Spinal cord (tissue), 10 donors: ENCODE data around the gene ULBP2. TPM values are rescaled to one million over a fixed set of nuclear protein-coding genes. Genes with fewer than 3 reads are reported as not detected.
"Not testable (repeated sequence)": the region's sequence is repeated elsewhere in the genome, so short reads cannot be mapped to it uniquely, and the experiment has no call there.

Source experiments
- DNase-seq, 6 donors: peaks; one replicate each; pipeline versions ENCODE4 v3.0.0 to v3.0.0-alpha.2; 2013 to 2015; ENCODE audit warnings: low spot score in 6 of 6, low read depth in 4 of 6
- H3K27ac ChIP-seq: one replicate; pipeline ENCODE4 v1.5.1; 2013; ENCODE audit warnings: low read depth, low read length, control low read depth
- H3K27me3 ChIP-seq: one replicate; pipeline ENCODE4 v1.6.1; 2013; ENCODE audit warnings: low read length; ENCODE audit not compliant: control insufficient read depth, insufficient read depth
- H3K36me3 ChIP-seq: one replicate; pipeline ENCODE4 v1.6.1; 2013; ENCODE audit warnings: low read length; ENCODE audit not compliant: control insufficient read depth, insufficient read depth
- H3K4me1 ChIP-seq: one replicate; pipeline ENCODE4 v1.6.1; 2013; ENCODE audit warnings: low read length; ENCODE audit not compliant: control insufficient read depth, insufficient read depth
- H3K4me3 ChIP-seq: one replicate; pipeline ENCODE4 v1.5.1; 2013; ENCODE audit warnings: low read depth, low read length, control low read depth
- H3K9me3 ChIP-seq: one replicate; pipeline ENCODE4 v1.6.1; 2013; ENCODE audit warnings: low read length; ENCODE audit not compliant: control insufficient read depth, insufficient read depth
- WGBS: methylation state at CpG from one replicate; pipeline ENCODE4 v1.1.5; 2013; ENCODE audit warnings: missing lambda C conversion rate; ENCODE audit not compliant: insufficient coverage; 5-methylcytosine and 5-hydroxymethylcytosine counted together
- polyA plus RNA-seq, 2 donors: library from polyadenylated mRNA; unstranded; fragments of 120-200 nt; gene quantifications; one replicate each; pipeline ENCODE4 v1.2.1, GENCODE V29; 2013; ENCODE audit not compliant: insufficient read length in 2 of 2
- total RNA-seq, 2 donors: library from RNA; depleted of rRNA in 1 of 2; stranded (reverse); fragments of 120-200 nt in 1 of 2; fragments of >200 nt in 1 of 2; gene quantifications; one replicate each; pipeline versions ENCODE4 v1.2.3 to v1.2.4, GENCODE V29; 2013 to 2014
- donor health status: healthy.

ULBP2 gene
- total and polyA plus RNA-seq, 4 donors = 0.55 to 1.9 (median 1.3) TPM

DNA sequence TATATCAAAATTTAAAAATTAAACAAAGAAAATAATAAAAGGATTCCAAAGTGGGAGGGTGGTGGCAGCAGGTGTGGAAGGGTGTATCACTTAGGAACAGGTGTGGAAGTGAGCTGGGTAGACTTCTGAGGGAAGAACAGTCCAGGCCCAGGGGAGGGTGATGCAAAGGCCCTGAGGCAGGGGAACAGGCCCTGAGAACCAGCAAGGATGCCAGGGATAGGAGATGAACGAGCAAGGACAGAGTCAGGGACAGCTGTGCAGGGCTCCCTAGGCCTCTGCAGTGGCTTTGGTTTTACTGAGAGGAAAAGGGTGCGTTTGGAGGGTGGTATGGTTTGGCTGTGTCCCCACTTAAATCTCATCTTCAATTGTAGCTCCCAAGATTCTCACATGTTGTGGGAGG lies 34.5 kb upstream of the ULBP2 start:
- Histone ChIP-seq H3K27ac (no peak overlapping the region), H3K9me3 (peaks cover 6% of the 10 kb centered on the region), H3K4me3 (no peak overlapping the region), H3K4me1 (no peaks in the 10 kb centered on the region), H3K36me3 (peaks cover 8% of the 10 kb centered on the region), H3K27me3 (no peaks in the 10 kb centered on the region)
- DNase-seq = no peak
- WGBS = 64% methylated on average over 1 of the region's 2 CpGs

DNA sequence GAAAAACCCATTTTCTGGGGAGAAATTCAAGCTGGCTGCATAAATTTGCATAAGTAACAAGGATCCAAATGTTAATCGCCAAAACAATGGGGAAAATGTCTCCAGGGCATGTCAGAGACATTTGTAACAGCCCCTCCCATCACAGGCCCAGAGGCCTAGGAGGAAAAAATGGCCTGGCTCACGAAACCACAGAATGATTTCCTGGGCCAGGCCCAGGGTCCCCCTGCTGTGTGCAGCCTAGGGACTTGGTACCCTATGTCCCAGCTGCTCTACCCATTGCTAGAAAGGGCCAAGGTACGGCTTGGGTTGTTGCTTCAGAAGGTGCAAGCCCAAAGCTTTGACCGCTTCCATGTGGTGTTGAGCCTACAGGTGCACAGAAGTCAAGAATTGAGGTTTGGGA lies 33.3 kb upstream of the ULBP2 start:
- not testable (repeated sequence) for DNase-seq, H3K4me3 ChIP-seq, H3K9me3 ChIP-seq, H3K27me3 ChIP-seq, H3K27ac ChIP-seq, H3K36me3 ChIP-seq, H3K4me1 ChIP-seq
- 72% methylated on average over 4 of the region's 4 CpGs for WGBS

DNA sequence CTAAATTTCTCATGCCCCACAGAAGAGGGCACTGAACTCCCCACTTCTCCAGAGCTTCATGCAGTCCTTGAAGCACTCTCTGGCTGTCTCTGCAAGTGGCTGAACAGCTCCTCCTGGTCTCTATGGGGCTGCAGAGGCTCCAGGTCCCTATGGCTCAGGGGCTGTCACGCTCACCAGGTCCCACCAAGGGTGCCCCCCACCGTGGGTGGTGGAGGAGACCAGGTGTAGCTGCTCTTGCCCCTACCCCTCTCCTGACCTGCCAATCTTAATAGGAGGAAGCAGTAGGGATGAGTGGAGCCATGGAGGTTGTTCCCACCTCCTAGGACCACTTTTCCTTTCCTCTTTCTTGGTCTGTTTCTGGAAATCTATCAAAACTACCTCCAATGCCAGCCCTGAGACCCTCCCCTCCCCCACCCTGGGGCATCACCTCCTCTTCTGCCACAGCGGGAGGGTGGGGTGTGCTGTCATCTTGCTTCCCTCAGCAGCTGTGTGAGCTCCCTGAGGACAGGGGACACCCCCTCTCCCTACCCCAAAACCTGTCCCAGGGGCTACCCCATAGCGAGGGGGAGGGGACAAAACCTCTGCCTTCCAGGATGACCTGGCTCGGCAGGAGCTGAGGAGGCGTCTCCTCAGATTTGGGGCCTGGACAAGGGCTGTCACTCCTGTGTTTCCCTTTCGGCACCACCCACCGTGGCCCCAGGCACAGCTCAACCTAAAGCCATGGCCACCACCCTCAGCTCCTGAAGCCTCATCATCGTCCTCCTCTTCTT lies 31.9 kb upstream of the ULBP2 start:
- Histone ChIP-seq H3K27me3 (no peaks in the 10 kb centered on the region), H3K4me3 (no peak overlapping the region), H3K4me1 (no peaks in the 10 kb centered on the region), H3K9me3 (peaks cover 6% of the 10 kb centered on the region), H3K36me3 (peaks cover 8% of the 10 kb centered on the region), H3K27ac (no peak overlapping the region)
- 80% methylated on average over 1 of the region's 9 CpGs for WGBS
- DNase-seq = no peak

DNA sequence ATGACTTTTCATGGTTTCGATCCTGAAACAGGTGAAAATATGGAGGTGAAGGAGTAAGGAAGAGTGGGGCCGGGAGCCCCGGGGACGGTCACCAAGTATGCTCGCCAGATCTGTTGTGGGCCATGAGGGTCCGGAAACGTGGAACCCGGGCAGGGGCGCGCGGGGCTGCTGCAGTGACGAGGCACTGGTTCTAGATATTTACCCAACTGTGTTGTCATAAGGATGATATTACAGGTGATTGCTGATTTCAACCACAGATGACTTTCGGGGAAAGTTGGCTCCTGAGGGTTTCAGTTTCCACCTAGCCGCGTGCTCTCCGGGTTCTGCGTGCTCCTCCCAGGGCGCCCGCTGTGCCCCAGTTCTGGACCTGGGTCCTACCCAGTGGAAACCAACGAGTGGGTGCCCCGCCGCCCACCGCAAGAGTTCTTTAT lies 31.1 kb upstream of the ULBP2 start:
- Histone ChIP-seq H3K27ac (no peak overlapping the region), H3K27me3 (no peaks in the 10 kb centered on the region), H3K4me1 (no peaks in the 10 kb centered on the region), H3K36me3 (peaks cover 2% of the 10 kb centered on the region), H3K4me3 (no peak overlapping the region), H3K9me3 (peaks cover 6% of the 10 kb centered on the region)
- WGBS = 95% methylated on average over 23 of the region's 23 CpGs
- no peak for DNase-seq

DNA sequence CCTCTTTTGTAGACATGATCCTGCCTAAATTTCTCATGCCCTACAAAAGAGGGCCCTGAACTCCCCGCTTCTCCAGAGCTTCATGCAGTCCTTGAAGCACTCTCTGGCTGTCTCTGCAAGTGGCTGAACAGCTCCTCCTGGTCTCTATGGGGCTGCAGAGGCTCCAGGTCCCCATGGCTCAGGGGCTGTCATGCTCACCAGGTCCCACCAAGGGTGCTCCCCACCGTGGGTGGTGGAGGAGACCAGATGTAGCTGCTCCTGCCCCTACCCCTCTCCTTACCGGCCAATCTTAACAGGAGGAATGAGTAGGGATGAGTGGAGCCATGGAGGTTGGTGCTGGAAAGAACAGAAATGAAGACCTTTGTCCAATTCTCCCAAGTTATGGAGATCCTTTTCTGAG lies 29.1 kb upstream of the ULBP2 start:
- DNase-seq, H3K27ac ChIP-seq, H3K4me3 ChIP-seq, H3K36me3 ChIP-seq, H3K9me3 ChIP-seq, H3K4me1 ChIP-seq, H3K27me3 ChIP-seq: not testable (repeated sequence)
- no CpG with 5 or more reads among the region's 3 CpGs for WGBS

DNA sequence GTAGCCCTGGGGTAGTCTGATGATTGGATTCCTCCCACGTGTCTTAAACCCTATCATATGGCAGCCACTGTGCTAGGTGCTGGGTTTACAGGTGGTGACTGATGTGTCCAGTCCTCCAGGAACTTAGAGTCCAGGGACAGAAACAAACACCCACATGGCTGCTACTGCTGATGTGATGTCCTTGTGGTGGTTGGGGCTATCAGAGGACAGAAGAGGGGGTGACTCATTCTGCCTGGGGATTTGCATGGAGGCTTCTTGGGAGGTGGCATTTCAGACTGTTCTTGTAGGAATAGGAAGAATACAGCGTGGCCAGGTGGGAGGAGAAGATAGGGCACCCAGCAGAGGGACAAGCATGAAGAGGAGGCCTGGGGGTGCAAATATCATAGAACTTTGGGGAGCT lies 28.7 kb upstream of the ULBP2 start:
- no peak for DNase-seq
- peaks cover 5% of the 10 kb centered on the region for H3K9me3 ChIP-seq
- H3K27ac ChIP-seq = no peak overlapping the region
- no peaks in the 10 kb centered on the region for H3K4me1 ChIP-seq
- peaks cover 2% of the 10 kb centered on the region for H3K36me3 ChIP-seq
- no peaks in the 10 kb centered on the region for H3K27me3 ChIP-seq
- H3K4me3 ChIP-seq = no peak overlapping the region
- 88% methylated on average over 1 of the region's 2 CpGs for WGBS

DNA sequence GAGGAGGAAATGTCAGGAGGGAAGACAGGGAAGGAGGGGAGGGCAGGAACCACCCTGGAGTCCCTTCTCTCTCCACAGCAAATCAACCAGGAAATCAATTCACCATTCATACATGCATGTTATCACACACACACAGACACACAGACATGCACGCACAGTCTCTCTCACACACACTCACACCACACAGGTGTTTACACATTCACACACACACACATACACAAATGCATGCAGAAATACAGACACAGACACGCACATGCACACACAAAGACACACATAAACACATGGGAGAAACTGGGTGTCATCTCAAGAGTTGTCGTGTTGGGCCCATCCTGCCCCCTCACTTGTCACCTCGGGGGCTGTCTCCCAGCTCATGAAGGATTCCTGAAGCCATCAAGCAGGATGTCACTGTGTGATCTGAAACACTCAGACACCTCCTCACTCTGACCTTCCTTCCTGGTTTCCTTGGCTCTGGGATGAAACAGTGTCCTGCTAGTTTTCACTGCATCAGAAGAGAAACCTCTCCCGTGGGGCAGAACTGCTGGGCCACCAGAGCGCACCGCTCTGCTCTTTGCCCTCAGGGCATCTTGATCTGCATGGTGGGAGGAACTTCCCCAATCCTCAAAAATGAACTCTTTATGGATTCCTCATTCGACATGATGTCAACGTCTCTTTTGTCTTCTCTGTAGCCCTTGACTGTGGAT lies 28.1 kb upstream of the ULBP2 start:
- DNase-seq = no peak
- Histone ChIP-seq H3K4me1 (no peaks in the 10 kb centered on the region), H3K27me3 (no peaks in the 10 kb centered on the region), H3K36me3 (peaks cover 2% of the 10 kb centered on the region), H3K4me3 (no peak overlapping the region), H3K27ac (no peak overlapping the region), H3K9me3 (peaks cover 1% of the 10 kb centered on the region)
- WGBS = 72% methylated on average over 8 of the region's 9 CpGs

DNA sequence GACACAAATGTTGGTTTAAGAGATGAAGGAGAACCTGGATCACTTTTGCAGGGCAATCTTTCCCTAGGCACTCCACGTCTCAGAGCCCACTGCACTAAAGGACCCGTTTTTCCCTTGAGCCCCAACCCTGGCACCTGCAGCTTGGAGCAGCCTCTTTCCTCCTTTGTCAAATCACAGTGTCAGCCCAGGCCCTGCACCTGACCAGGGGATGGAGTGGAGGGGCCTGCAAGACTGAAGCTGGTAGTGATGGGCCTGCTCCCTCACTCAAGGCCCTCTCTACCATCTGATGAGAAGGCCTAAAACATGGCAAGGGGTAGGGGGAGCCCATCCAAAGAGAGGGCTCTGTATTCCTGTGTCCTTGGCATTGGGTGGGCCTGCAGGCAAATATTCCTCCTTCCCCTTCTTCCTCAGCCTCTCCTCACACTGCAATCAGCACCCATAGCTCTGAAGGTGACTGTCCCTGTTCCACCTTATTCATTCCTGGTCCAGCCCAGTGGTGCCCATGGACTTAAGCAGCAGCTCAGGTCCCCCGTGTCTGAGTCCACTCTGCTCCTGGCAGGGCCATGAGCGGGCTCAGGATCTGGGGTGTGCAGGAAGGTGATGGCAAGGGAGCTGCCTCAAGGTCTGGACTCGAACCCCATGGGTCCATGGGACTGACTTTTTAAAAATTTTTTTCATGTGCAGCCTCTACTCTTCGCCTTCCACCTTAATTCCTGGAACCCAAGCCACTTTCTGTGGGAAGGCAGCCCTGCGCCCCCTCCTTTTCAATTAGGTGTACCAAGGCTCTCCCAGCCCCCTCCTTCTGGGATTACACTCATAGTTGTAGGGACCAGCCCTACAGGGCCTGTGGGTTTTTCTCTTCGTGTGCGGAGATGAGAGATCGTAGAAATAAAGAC lies 25.6 kb upstream of the ULBP2 start:
- 93% methylated on average over 9 of the region's 10 CpGs for WGBS
- Histone ChIP-seq H3K4me1 (no peaks in the 10 kb centered on the region), H3K36me3 (no peaks in the 10 kb centered on the region), H3K27me3 (no peaks in the 10 kb centered on the region), H3K27ac (no peak overlapping the region), H3K4me3 (no peak overlapping the region), H3K9me3 (no peaks in the 10 kb centered on the region)
- DNase-seq = no peak

DNA sequence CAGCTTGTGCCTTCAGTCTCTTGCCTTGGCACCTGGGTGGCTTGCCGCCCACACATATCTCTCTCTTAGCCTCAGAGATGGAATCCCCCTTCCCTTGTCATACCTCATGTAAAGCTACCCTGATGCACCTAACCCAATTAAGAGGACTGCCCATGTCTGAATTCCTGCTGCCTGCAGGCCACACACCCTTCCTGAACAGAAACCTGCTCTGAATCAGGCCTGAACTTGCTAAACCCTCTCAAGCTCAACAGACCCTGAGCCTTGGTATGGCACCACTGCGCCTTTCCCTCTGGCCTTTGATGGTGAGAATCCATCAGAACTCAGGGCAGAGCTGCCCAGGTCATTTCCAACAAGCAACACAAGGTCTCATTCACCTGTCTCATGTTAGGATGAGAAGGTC lies 24.1 kb upstream of the ULBP2 start:
- Histone ChIP-seq H3K27me3 (peaks cover 13% of the 10 kb centered on the region), H3K27ac (no peak overlapping the region), H3K36me3 (no peaks in the 10 kb centered on the region), H3K4me1 (peaks cover 6% of the 10 kb centered on the region), H3K4me3 (no peak overlapping the region), H3K9me3 (no peaks in the 10 kb centered on the region)
- no peak for DNase-seq
- 86% methylated on average over 2 of the region's 2 CpGs for WGBS
